Hepatocyte (in vitro differentiated cells): ENCODE measurements around the gene RNMT.
"Not testable (repeated sequence)": the region's sequence is repeated elsewhere in the genome, so short reads cannot be mapped to it uniquely, and the experiment has no call there.

Experiments used
- CTCF ChIP-seq: fragments of 200-600 bp; sonication (generic); IDR thresholded peaks from 2 replicates; pipeline ENCODE4 v1.5.1; 2016; ENCODE audit warnings: antibody characterized with exemption, mild to moderate bottlenecking; ENCODE audit not compliant: poor library complexity
- EZH2 ChIP-seq: fragments of 200-600 bp; sonication (generic); IDR thresholded peaks from 2 replicates; pipeline ENCODE4 v1.6.1; 2016; ENCODE audit warnings: antibody characterized with exemption, mild to moderate bottlenecking, borderline replicate concordance
- EZH2phosphoT487 ChIP-seq: fragments of 200-600 bp; sonication (generic); IDR thresholded peaks from one replicate; pipeline ENCODE4 v1.6.1; 2018; ENCODE audit warnings: antibody characterized with exemption, mild to moderate bottlenecking, low read depth, moderate library complexity; ENCODE audit not compliant: unreplicated experiment, severe bottlenecking

GRCh38 chr18:13690060-13690459, 36.4 kb upstream of the RNMT start:
- TF ChIP-seq CTCF, EZH2, EZH2phosphoT487: not testable (repeated sequence)
